ENCODE measurements around the gene SDF4.

GRCh38 chr1:1212780-1213344, 18.9 kb downstream of the SDF4 start:
- TF ChIP-seq SIN3A (conservative IDR thresholded peaks at IDR 0.05 in 1 of 2, IDR thresholded peaks at IDR 0.05 in 1 of 2; ENCODE audit: low read depth in 1 of 2, low read length in 2 of 2) (no peak), EZH2 (IDR thresholded peaks at IDR 0.05; ENCODE audit: low read depth, low read length, severe bottlenecking) (no peak)

All from H1 (cell line).